Neural cell (in vitro differentiated cells): Measurements from ENCODE around the gene POLR3K. TPM values are rescaled to one million over a fixed set of nuclear protein-coding genes. Genes with fewer than 3 reads are reported as not detected.

Source experiments
- H2AFZ ChIP-seq: fragments of 200-600, 300-800 bp; sonication (generic), shearing (Covaris generic); 2 replicates; pipeline ENCODE4 v1.6.0; 2014; ENCODE audit warnings: low read depth, mild to moderate bottlenecking, antibody characterized with exemption, low read length, moderate library complexity
- H3F3A ChIP-seq: fragments of 200-600 bp; shearing (Covaris generic); 2 replicates; pipeline ENCODE4 v1.6.1; 2016; ENCODE audit warnings: mild to moderate bottlenecking, moderate library complexity, mixed read lengths, antibody characterized with exemption, low read length; ENCODE audit not compliant: insufficient read depth, poor library complexity, severe bottlenecking
- H3K27ac ChIP-seq: fragments of 200-600, 300-800 bp; sonication (generic), shearing (Covaris generic); 2 replicates; pipeline ENCODE4 v1.5.1; 2014; ENCODE audit warnings: mild to moderate bottlenecking, low read length, moderate library complexity
- H3K27me3 ChIP-seq: fragments of 300-800, 200-600 bp; sonication (generic), shearing (Covaris generic); 2 replicates; pipeline ENCODE4 v1.6.0; 2014; ENCODE audit warnings: mild to moderate bottlenecking, low read depth, low read length, moderate library complexity; ENCODE audit not compliant: insufficient read depth
- H3K36me3 ChIP-seq: fragments of 300-800, 200-600 bp; sonication (generic), shearing (Covaris generic); 2 replicates; pipeline ENCODE4 v1.5.1; 2014; ENCODE audit warnings: mild to moderate bottlenecking, antibody characterized with exemption, low read length, moderate library complexity; ENCODE audit not compliant: insufficient read depth
- H3K4me2 ChIP-seq: fragments of 300-800, 200-600 bp; sonication (generic), shearing (Covaris generic); 2 replicates; pipeline ENCODE4 v1.6.0; 2014; ENCODE audit warnings: mild to moderate bottlenecking, low read length
- H3K4me3 ChIP-seq: fragments of 300-800, 200-600 bp; sonication (generic), shearing (Covaris generic); 2 replicates; pipeline ENCODE4 v1.5.1; 2014; ENCODE audit warnings: mild to moderate bottlenecking, low read length, moderate library complexity
- H3K79me2 ChIP-seq: fragments of 200-600 bp; shearing (Covaris generic); replicated peaks from 2 replicates; pipeline ENCODE4 v1.6.0; 2014; ENCODE audit warnings: mild to moderate bottlenecking, low read length, moderate library complexity; ENCODE audit not compliant: insufficient read depth
- H3K9ac ChIP-seq: fragments of 300-800, 200-600 bp; sonication (generic), shearing (Covaris generic); 2 replicates; pipeline ENCODE4 v1.6.1; 2016; ENCODE audit warnings: mild to moderate bottlenecking, low read length, mixed read lengths
- H3K9me2 ChIP-seq: fragments of 200-600 bp; shearing (Covaris generic); 2 replicates; pipeline ENCODE4 v1.6.1; 2016; ENCODE audit warnings: mild to moderate bottlenecking, low read length, mixed read lengths; ENCODE audit not compliant: insufficient read depth
- H3K9me3 ChIP-seq: fragments of 200-600, 300-800 bp; sonication (generic), shearing (Covaris generic); 2 replicates; pipeline ENCODE4 v1.6.1; 2016; ENCODE audit warnings: mild to moderate bottlenecking, mixed run types, low read length, moderate library complexity, mixed read lengths
- H4K20me1 ChIP-seq: fragments of 200-600 bp; shearing (Covaris generic); 2 replicates; pipeline ENCODE4 v1.6.1; 2016; ENCODE audit warnings: mild to moderate bottlenecking, mixed run types; ENCODE audit not compliant: insufficient read depth
- EP300 ChIP-seq: fragments of 450-650 bp; conservative IDR thresholded peaks from 2 replicates; pipeline ENCODE4 v1.6.1; 2014; ENCODE audit warnings: antibody characterized with exemption, mild to moderate bottlenecking, moderate library complexity; ENCODE audit not compliant: poor library complexity, severe bottlenecking
- EZH2 ChIP-seq: fragments of 200-600, 300-800 bp; shearing (Covaris generic), sonication (generic); IDR thresholded peaks from 2 replicates; pipeline ENCODE4 v1.6.1; 2014; ENCODE audit warnings: antibody characterized with exemption, low read length, borderline replicate concordance, mild to moderate bottlenecking; ENCODE audit not compliant: insufficient read depth, poor library complexity, severe bottlenecking
- MXI1 ChIP-seq: fragments of 450-650 bp; conservative IDR thresholded peaks from 2 replicates; pipeline ENCODE4 v1.6.1; 2014; ENCODE audit warnings: antibody characterized with exemption, mild to moderate bottlenecking; ENCODE audit not compliant: poor library complexity, severe bottlenecking
- POLR2AphosphoS5 ChIP-seq: IDR thresholded peaks from 2 replicates; pipeline ENCODE4 v1.6.1; 2012
- RAD21 ChIP-seq: fragments of 450-650 bp; conservative IDR thresholded peaks from 2 replicates; pipeline ENCODE4 v1.6.1; 2014; ENCODE audit warnings: antibody characterized with exemption, mild to moderate bottlenecking, moderate library complexity
- SMC3 ChIP-seq: fragments of 450-650 bp; conservative IDR thresholded peaks from 2 replicates; pipeline ENCODE4 v1.6.1; 2014; ENCODE audit warnings: antibody characterized with exemption, mild to moderate bottlenecking, moderate library complexity; ENCODE audit not compliant: poor library complexity
- TAF1 ChIP-seq: IDR thresholded peaks from 2 replicates; pipeline ENCODE4 v1.6.1; 2012; ENCODE audit warnings: low read depth
- polyA plus RNA-seq: library from polyadenylated mRNA; depleted of rRNA; stranded (reverse); fragments of >200 nt; gene quantifications from 2 replicates; pipeline ENCODE4 v1.2.3, GENCODE V29; 2014
- TF ChIP-seq, protein P1 (sequence below): IDR thresholded peaks from 2 replicates; pipeline ENCODE4 v1.6.1; 2012; ENCODE audit warnings: borderline replicate concordance
- TF ChIP-seq, protein P2 (sequence below): fragments of 450-650 bp; IDR thresholded peaks from 2 replicates; pipeline ENCODE4 v1.5.1; 2014; ENCODE audit warnings: antibody characterized with exemption, mild to moderate bottlenecking, moderate library complexity; ENCODE audit not compliant: poor library complexity, severe bottlenecking

Gene POLR3K
- polyA plus RNA-seq, 1 donor from 2014 or later, result 7.1 TPM

DNA sequence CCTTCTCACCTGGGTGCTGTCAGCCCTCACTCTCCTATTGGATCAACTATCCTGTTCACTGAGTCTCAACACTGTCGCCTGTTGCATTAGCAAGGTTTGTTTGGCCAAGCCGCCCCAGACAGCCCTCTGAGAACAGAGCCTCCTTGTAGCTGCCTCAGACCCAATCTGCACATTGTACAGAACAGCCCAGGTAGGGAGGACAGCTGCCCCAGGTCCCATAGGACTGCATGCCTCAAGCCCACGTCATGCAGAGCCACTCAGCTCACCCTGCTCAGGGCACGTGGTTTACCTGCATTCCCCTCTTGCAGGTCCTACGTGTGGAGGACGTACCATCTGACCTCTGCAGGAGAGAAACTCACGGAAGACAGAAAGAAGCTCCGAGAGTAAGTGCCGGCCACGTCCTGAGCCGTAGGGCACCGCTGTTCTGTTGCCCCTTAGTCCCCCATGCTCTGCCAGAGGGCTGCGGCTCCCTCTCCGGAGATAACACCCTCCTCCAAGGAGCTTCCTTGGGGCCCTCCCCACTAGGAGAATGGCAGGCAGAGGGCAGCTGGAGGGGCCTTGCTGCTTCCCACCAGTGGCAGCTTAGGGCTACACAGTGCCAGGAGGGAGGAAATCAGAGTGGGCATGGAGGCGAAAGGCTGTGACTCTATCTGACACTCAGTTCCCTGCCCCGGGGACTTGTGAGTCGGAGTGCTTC is 3.0 kb upstream of the POLR3K start:
- Histone ChIP-seq H3F3A (no peaks in the 10 kb centered on the region), H3K9ac (no peak overlapping the region), H3K9me2 (no peaks in the 10 kb centered on the region), H3K27me3 (no peaks in the 10 kb centered on the region), H3K9me3 (no peaks in the 10 kb centered on the region), H2AFZ (no peak overlapping the region), H4K20me1 (no peaks in the 10 kb centered on the region), H3K4me2 (no peak overlapping the region), H3K4me3 (no peak overlapping the region), H3K79me2 (peaks cover 10% of the 10 kb centered on the region), H3K36me3 (no peaks in the 10 kb centered on the region), H3K27ac (no peak overlapping the region)
- TF ChIP-seq SMC3, result no peak
- TF ChIP-seq POLR2AphosphoS5, result no peak
- no peak for TF ChIP-seq TAF1
- TF ChIP-seq, protein P1, sequence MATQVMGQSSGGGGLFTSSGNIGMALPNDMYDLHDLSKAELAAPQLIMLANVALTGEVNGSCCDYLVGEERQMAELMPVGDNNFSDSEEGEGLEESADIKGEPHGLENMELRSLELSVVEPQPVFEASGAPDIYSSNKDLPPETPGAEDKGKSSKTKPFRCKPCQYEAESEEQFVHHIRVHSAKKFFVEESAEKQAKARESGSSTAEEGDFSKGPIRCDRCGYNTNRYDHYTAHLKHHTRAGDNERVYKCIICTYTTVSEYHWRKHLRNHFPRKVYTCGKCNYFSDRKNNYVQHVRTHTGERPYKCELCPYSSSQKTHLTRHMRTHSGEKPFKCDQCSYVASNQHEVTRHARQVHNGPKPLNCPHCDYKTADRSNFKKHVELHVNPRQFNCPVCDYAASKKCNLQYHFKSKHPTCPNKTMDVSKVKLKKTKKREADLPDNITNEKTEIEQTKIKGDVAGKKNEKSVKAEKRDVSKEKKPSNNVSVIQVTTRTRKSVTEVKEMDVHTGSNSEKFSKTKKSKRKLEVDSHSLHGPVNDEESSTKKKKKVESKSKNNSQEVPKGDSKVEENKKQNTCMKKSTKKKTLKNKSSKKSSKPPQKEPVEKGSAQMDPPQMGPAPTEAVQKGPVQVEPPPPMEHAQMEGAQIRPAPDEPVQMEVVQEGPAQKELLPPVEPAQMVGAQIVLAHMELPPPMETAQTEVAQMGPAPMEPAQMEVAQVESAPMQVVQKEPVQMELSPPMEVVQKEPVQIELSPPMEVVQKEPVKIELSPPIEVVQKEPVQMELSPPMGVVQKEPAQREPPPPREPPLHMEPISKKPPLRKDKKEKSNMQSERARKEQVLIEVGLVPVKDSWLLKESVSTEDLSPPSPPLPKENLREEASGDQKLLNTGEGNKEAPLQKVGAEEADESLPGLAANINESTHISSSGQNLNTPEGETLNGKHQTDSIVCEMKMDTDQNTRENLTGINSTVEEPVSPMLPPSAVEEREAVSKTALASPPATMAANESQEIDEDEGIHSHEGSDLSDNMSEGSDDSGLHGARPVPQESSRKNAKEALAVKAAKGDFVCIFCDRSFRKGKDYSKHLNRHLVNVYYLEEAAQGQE, result no peak
- no peak for TF ChIP-seq EP300
- TF ChIP-seq, protein P2, sequence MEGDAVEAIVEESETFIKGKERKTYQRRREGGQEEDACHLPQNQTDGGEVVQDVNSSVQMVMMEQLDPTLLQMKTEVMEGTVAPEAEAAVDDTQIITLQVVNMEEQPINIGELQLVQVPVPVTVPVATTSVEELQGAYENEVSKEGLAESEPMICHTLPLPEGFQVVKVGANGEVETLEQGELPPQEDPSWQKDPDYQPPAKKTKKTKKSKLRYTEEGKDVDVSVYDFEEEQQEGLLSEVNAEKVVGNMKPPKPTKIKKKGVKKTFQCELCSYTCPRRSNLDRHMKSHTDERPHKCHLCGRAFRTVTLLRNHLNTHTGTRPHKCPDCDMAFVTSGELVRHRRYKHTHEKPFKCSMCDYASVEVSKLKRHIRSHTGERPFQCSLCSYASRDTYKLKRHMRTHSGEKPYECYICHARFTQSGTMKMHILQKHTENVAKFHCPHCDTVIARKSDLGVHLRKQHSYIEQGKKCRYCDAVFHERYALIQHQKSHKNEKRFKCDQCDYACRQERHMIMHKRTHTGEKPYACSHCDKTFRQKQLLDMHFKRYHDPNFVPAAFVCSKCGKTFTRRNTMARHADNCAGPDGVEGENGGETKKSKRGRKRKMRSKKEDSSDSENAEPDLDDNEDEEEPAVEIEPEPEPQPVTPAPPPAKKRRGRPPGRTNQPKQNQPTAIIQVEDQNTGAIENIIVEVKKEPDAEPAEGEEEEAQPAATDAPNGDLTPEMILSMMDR, result no peak
- no peak for TF ChIP-seq EZH2
- TF ChIP-seq MXI1, result no peak
- TF ChIP-seq RAD21, result no peak

DNA sequence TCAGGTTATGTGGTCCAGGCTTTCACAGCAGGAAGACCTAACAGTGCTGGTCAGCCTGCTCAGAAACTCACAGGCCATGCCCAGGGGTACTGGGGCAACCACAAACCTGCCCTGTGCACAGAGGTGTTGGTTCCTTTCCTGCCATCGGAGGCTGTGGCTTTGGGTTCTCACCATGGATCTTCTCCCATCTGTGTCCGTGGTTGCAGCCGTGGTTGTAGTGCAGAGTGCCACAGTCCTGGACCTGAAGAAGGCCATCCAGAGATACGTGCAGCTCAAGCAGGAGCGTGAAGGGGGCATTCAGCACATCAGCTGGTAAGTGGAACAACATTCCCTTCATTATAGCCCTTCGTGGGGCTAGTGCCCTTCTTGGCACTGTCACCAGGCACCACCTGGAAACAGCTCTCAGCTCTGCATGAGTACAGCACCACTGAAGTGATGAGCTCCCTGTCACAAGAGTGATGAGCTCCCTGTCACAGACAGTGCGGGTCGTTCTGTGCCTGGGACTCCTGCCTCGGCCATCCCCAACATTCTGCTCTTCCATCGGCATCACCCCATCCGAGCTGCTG is 2.2 kb upstream of the POLR3K start:
- no peaks in the 10 kb centered on the region for H3K36me3 ChIP-seq

More for the DNA sequence above, 2.2 kb upstream of the POLR3K start:
- TF ChIP-seq TAF1 (no peak), MXI1 (no peak), SMC3 (no peak), EZH2 (no peak), EP300 (no peak), POLR2AphosphoS5 (no peak), RAD21 (no peak)
- TF ChIP-seq, protein P1, result no peak
- TF ChIP-seq, protein P2, result no peak
- no peak overlapping the region for H3K4me2 ChIP-seq
- no peak overlapping the region for H3K4me3 ChIP-seq
- H3K9ac ChIP-seq, result no peak overlapping the region
- peaks cover 10% of the 10 kb centered on the region for H3K79me2 ChIP-seq
- H2AFZ ChIP-seq, result no peak overlapping the region
- no peaks in the 10 kb centered on the region for H3F3A ChIP-seq
- H3K27ac ChIP-seq, result no peak overlapping the region
- no peaks in the 10 kb centered on the region for H3K9me2 ChIP-seq
- no peaks in the 10 kb centered on the region for H4K20me1 ChIP-seq
- no peaks in the 10 kb centered on the region for H3K27me3 ChIP-seq
- H3K9me3 ChIP-seq, result no peaks in the 10 kb centered on the region
